K562 (cell line): ENCODE data around the gene CPSF7. TPM values are rescaled to one million over a fixed set of nuclear protein-coding genes. Genes with fewer than 3 reads are reported as not detected.

ENCODE experiments used
- ARID4B ChIP-seq: sonication (generic); formaldehyde crosslinking; IDR thresholded peaks from 2 replicates; pipeline ENCODE4 v1.8.0; 2022; ENCODE audit warnings: mild to moderate bottlenecking, missing genetic modification reagents
- ETV1 ChIP-seq: fragments of 450-650 bp; conservative IDR thresholded peaks from 2 replicates; pipeline ENCODE4 v1.6.1; 2016; ENCODE audit warnings: missing genetic modification characterization, control low read depth, low read depth, missing compliant biosample characterization
- GABPA ChIP-seq: fragments of 200-800 bp; sonication (Bioruptor generic); conservative IDR thresholded peaks from 2 replicates; pipeline ENCODE4 v1.6.1; 2016; ENCODE audit warnings: low read depth, missing genetic modification characterization, missing compliant biosample characterization
- GTF2F1 ChIP-seq: IDR thresholded peaks from 2 replicates; pipeline ENCODE4 v1.6.1; 2011; ENCODE audit warnings: low read depth, low read length, improper control_type of control experiment
- IRF2 ChIP-seq: sonication (generic); formaldehyde crosslinking; IDR thresholded peaks from 2 replicates; pipeline ENCODE4 v1.8.1; 2022; ENCODE audit warnings: mild to moderate bottlenecking, missing genetic modification reagents
- L3MBTL2 ChIP-seq: fragments of 450-650 bp; IDR thresholded peaks from 2 replicates; pipeline ENCODE4 v1.6.1; 2016; ENCODE audit warnings: mild to moderate bottlenecking, moderate library complexity
- PRMT5 ChIP-seq: sonication (generic); formaldehyde crosslinking; IDR thresholded peaks from 2 replicates; pipeline ENCODE4 v1.5.0; 2020; ENCODE audit warnings: missing genetic modification reagents
- SMAD4 ChIP-seq: fragments of 250-450 bp; sonication (Bioruptor Pico); conservative IDR thresholded peaks from 2 replicates; pipeline ENCODE4 v1.8.0; 2021; ENCODE audit warnings: inconsistent platforms, mild to moderate bottlenecking, moderate library complexity
- SRSF3 ChIP-seq: fragments of 200-400 bp; formaldehyde crosslinking; IDR thresholded peaks from 2 replicates; pipeline ENCODE4 v1.6.1; 2016; ENCODE audit warnings: mild to moderate bottlenecking, low read length, moderate library complexity; ENCODE audit not compliant: insufficient read depth
- TCF3 ChIP-seq: sonication (generic); formaldehyde crosslinking; IDR thresholded peaks from 2 replicates; pipeline ENCODE4 v1.4.0; 2020; ENCODE audit warnings: mild to moderate bottlenecking, missing genetic modification reagents
- TOE1 ChIP-seq, 2 experiments: fragments of 450-650 bp in 1 of 2; sonication (generic) in 1 of 2; formaldehyde crosslinking in 1 of 2; IDR thresholded peaks; 2 replicates each; pipeline versions ENCODE4 v1.7.1 to v1.8.0; 2016 to 2022; ENCODE audit warnings: borderline replicate concordance in 2 of 2, mild to moderate bottlenecking in 2 of 2, antibody characterized with exemption in 1 of 2, inconsistent platforms in 1 of 2, low read depth in 1 of 2, missing genetic modification reagents in 1 of 2, moderate library complexity in 1 of 2
- USF1 ChIP-seq: sonication (generic); formaldehyde crosslinking; IDR thresholded peaks from 2 replicates; pipeline ENCODE4 v1.9.0; 2022; ENCODE audit warnings: mild to moderate bottlenecking, missing genetic modification reagents
- ZNF140 ChIP-seq: fragments of 250-450 bp; sonication (Bioruptor Pico); IDR thresholded peaks from 2 replicates; pipeline ENCODE4 v1.8.0; 2021; ENCODE audit warnings: moderate library complexity, mild to moderate bottlenecking, inconsistent platforms
- ZNF197 ChIP-seq: fragments of 200-800 bp; sonication (Bioruptor generic); IDR thresholded peaks from 2 replicates; pipeline ENCODE4 v1.6.1; 2016; ENCODE audit warnings: low read depth, missing genetic modification characterization, missing compliant biosample characterization
- ZNF311 ChIP-seq: fragments of 250-450 bp; sonication (Bioruptor Pico); IDR thresholded peaks from 2 replicates; pipeline ENCODE4 v1.4.0; 2020; ENCODE audit warnings: mild to moderate bottlenecking, moderate library complexity
- polyA plus RNA-seq, 8 experiments: library from polyadenylated mRNA; depleted of rRNA in 4 of 8; stranded (reverse) in 5 of 8; unstranded in 3 of 8; fragments of >200 nt; fragmentation: Nextera tagmentation in 2 of 8; fragmentation: Illumina TruSeq in 1 of 8; extraction: Ambion mirVana in 2 of 8; extraction: Trizol in 1 of 8; gene quantifications; 2 replicates each; pipeline versions ENCODE4 v1.2.1 to v1.2.3, GENCODE V29; 2011 to 2014; ENCODE audit warnings: inconsistent platforms in 1 of 8, missing spikeins in 1 of 8
- total RNA-seq, 7 experiments: library from RNA; depleted of rRNA in 6 of 7; stranded (reverse); fragments of >200 nt in 6 of 7; fragmentation: Illumina TruSeq in 2 of 7; extraction: Trizol in 2 of 7; gene quantifications; 2 replicates each; pipeline versions ENCODE4 v1.2.1 to v1.2.3, GENCODE V29; 2011 to 2021; ENCODE audit warnings: low replicate concordance in 1 of 7
- TF ChIP-seq, protein P1 (sequence below): fragments of 250-450 bp; sonication (Bioruptor Pico); IDR thresholded peaks from 2 replicates; pipeline ENCODE4 v1.4.0; 2020; ENCODE audit warnings: borderline replicate concordance
- TF ChIP-seq, protein P2 (sequence below): fragments of 450-650 bp; IDR thresholded peaks from 2 replicates; pipeline ENCODE4 v1.6.1; 2016; ENCODE audit warnings: antibody characterized with exemption

CPSF7 gene
- total and polyA plus RNA-seq, 9 of the 15 experiments (the other 6 are each of a cell fraction or from before 2014, with no cell fraction given) = 14.8 to 104 (median 44.1) TPM

GRCh38 chr11:61429691-61430582 lies at the start of gene CPSF7, which contains the start of gene SDHAF2 (continued):
- TF ChIP-seq TOE1 (IDR thresholded peaks at IDR 0.05; ENCODE audit: borderline replicate concordance) (peak; percentile 57; the same call in 1 of the 2 replicates), TOE1 (CRISPR knock-in tag; IDR thresholded peaks at IDR 0.05; ENCODE audit: borderline replicate concordance, low read depth) (no peak), USF1 (CRISPR knock-in tag) (peak; percentile 11; the same call in 1 of the 2 replicates), ZNF140 (CRISPR knock-in tag) (no peak), TCF3 (CRISPR knock-in tag) (0 out of 2 replicates have a peak, but pooled peaks have one; percentile 10), ETV1 (tag) (peak; percentile 82), GTF2F1 (peak; percentile 73; the same call in 1 of the 2 replicates), L3MBTL2 (peak; percentile 46), ZNF311 (CRISPR knock-in tag) (no peak), GABPA (peak; percentile 100), IRF2 (no peak), SMAD4 (CRISPR knock-in tag) (peak; percentile 57; the same call in 1 of the 2 replicates), ARID4B (no peak; the same call in 1 of the 2 replicates), ZNF197 (no peak), PRMT5 (CRISPR knock-in tag) (0 out of 2 replicates have a peak, but pooled peaks have one; percentile 84), SRSF3 (no peak)
- TF ChIP-seq, protein P1, sequence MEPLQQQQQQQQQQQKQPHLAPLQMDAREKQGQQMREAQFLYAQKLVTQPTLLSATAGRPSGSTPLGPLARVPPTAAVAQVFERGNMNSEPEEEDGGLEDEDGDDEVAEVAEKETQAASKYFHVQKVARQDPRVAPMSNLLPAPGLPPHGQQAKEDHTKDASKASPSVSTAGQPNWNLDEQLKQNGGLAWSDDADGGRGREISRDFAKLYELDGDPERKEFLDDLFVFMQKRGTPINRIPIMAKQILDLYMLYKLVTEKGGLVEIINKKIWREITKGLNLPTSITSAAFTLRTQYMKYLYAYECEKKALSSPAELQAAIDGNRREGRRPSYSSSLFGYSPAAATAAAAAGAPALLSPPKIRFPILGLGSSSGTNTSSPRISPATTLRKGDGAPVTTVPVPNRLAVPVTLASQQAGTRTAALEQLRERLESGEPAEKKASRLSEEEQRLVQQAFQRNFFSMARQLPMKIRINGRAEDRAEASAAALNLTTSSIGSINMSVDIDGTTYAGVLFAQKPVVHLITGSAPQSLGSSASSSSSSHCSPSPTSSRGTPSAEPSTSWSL (CRISPR knock-in tag) = no peak
- TF ChIP-seq, protein P2, sequence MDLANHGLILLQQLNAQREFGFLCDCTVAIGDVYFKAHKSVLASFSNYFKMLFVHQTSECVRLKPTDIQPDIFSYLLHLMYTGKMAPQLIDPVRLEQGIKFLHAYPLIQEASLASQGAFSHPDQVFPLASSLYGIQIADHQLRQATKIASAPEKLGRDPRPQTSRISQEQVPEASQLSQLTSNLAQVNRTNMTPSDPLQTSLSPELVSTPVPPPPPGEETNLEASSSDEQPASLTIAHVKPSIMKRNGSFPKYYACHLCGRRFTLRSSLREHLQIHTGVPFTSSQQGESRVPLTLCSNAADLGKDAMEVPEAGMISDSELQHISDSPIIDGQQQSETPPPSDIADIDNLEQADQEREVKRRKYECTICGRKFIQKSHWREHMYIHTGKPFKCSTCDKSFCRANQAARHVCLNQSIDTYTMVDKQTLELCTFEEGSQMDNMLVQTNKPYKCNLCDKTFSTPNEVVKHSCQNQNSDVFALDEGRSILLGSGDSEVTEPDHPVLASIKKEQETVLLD = peak; percentile 88
